ENCODE data around the gene LRP1-AS. TPM values are rescaled to one million over a fixed set of nuclear protein-coding genes. Genes with fewer than 3 reads are reported as not detected.

LRP1-AS gene
- total and polyA plus RNA-seq, 2 experiments from 2014 or later: not detected

GRCh38 chr12:57165741-57166140 is 18.3 kb upstream of the LRP1-AS start:
- TF ChIP-seq CTCF (IDR thresholded peaks at IDR 0.05; ENCODE audit: low read depth, low read length): no peak
- H3K4me3 ChIP-seq: no peak overlapping the region
- H3K27me3 ChIP-seq: no peaks in the 10 kb centered on the region
- peaks cover 46% of the 10 kb centered on the region for H3K36me3 ChIP-seq
- no peaks in the 10 kb centered on the region for H3K4me1 ChIP-seq (ENCODE audit: low read depth)
- H3K9me3 ChIP-seq (ENCODE audit: low read depth): no peaks in the 10 kb centered on the region
- DNase-seq (ENCODE audit: low read depth in 1 of 2, low spot score in 1 of 2): no peak
- no peak overlapping the region for H3K27ac ChIP-seq

GRCh38 chr12:57164966-57165625 is 17.7 kb upstream of the LRP1-AS start:
- no peaks in the 10 kb centered on the region for H3K4me1 ChIP-seq (ENCODE audit: low read depth)
- no peaks in the 10 kb centered on the region for H3K9me3 ChIP-seq (ENCODE audit: low read depth)
- no peak for TF ChIP-seq CTCF (IDR thresholded peaks at IDR 0.05; ENCODE audit: low read depth, low read length)
- no peak overlapping the region for H3K27ac ChIP-seq
- peaks cover 46% of the 10 kb centered on the region for H3K36me3 ChIP-seq
- peak in 1 of 2 donors; percentile 56 for DNase-seq (ENCODE audit: low read depth in 1 of 2, low spot score in 1 of 2)
- no peak overlapping the region for H3K4me3 ChIP-seq
- H3K27me3 ChIP-seq: no peaks in the 10 kb centered on the region

GRCh38 chr12:57164454-57164853 is 17.0 kb upstream of the LRP1-AS start:
- TF ChIP-seq CTCF (IDR thresholded peaks at IDR 0.05; ENCODE audit: low read depth, low read length): no peak
- H3K4me3 ChIP-seq: no peak overlapping the region
- no peaks in the 10 kb centered on the region for H3K27me3 ChIP-seq
- no peaks in the 10 kb centered on the region for H3K4me1 ChIP-seq (ENCODE audit: low read depth)
- DNase-seq (ENCODE audit: low read depth in 1 of 2, low spot score in 1 of 2): no peak
- no peak overlapping the region for H3K27ac ChIP-seq
- peaks cover 45% of the 10 kb centered on the region for H3K36me3 ChIP-seq
- H3K9me3 ChIP-seq (ENCODE audit: low read depth): no peaks in the 10 kb centered on the region

DNA sequence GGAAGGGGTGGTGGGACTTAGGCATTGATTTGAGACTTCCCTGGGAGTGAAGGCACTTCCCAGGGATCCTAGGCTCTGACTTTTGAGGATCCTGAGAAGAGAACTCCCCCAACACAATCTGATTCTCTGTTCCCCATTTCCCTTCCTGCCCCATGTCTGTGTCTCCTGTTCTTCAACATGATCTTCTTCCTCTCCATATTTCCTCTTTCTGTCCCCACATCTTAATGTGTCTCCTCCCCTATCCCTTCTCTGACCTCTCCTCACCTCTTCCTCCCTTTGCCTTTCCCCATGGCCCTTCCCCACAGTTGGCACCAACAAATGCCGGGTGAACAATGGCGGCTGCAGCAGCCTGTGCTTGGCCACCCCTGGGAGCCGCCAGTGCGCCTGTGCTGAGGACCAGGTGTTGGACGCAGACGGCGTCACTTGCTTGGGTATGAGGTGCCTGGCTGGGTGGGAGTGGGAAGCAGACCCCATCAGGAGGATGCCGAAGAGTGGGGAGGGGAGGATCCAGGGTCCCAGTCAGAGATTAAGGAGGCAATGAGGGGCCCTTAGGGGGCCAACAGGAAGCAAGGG is 15.2 kb upstream of the LRP1-AS start:
- H3K27ac ChIP-seq: no peak overlapping the region
- no peak overlapping the region for H3K4me3 ChIP-seq
- peaks cover 42% of the 10 kb centered on the region for H3K36me3 ChIP-seq
- H3K9me3 ChIP-seq (ENCODE audit: low read depth): no peaks in the 10 kb centered on the region
- no peaks in the 10 kb centered on the region for H3K27me3 ChIP-seq
- no peak for TF ChIP-seq CTCF (IDR thresholded peaks at IDR 0.05; ENCODE audit: low read depth, low read length)
- no peaks in the 10 kb centered on the region for H3K4me1 ChIP-seq (ENCODE audit: low read depth)
- no peak for DNase-seq (ENCODE audit: low read depth in 1 of 2, low spot score in 1 of 2)

DNA sequence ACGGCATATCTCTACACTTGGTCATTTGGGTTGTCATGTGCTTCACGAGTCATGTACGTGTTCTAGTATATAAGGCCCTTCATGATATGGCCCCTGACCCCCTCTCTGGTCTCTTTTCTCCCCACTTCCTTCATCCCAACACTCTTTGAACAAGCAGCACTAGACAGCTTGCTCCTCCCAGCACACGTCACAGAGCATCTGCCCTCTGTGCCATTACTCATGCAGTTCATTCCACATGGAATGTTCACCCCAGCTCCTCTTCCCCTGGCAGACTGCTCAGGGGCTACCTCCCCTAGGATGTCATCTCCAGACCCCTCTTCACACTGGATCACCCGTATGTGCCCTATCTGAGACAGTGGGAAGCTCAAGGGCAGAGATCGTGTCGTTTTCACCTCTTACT is 14.1 kb upstream of the LRP1-AS start:
- Histone ChIP-seq H3K27ac (no peak overlapping the region), H3K4me1 (ENCODE audit: low read depth) (no peaks in the 10 kb centered on the region), H3K9me3 (ENCODE audit: low read depth) (no peaks in the 10 kb centered on the region), H3K36me3 (peaks cover 43% of the 10 kb centered on the region), H3K4me3 (no peak overlapping the region), H3K27me3 (no peaks in the 10 kb centered on the region)
- DNase-seq (ENCODE audit: low read depth in 1 of 2, low spot score in 1 of 2): no peak
- no peak for TF ChIP-seq CTCF (IDR thresholded peaks at IDR 0.05; ENCODE audit: low read depth, low read length)
